Fibroblast of peridontal ligament (primary cell): ENCODE measurements around the gene SDK1.

Source experiments
- DNase-seq: peaks from one replicate; pipeline ENCODE4 v3.0.0-alpha.2; 2010; ENCODE audit errors: extremely low read depth

The SDK1 gene

DNA sequence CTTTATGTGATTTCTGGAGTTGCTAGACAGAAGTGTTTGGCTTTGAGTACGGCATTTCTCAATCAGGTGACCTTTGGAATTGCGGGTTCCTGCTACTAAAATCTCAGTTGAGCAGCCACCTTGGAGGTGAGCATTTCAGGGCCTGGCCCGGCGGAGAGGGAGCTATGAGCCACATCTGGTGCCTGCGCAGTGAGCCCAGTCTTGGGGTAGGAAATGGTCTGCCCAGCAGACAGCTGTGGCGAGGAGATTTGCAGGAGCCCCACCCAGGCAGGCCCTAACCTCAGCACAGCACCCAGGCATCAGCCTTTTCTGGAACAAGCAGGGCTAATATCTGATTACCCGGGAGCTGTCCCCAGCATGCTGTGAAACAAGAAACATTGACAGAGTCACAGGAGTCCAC, 833.2 kb downstream of the SDK1 start:
- no peak for DNase-seq

DNA sequence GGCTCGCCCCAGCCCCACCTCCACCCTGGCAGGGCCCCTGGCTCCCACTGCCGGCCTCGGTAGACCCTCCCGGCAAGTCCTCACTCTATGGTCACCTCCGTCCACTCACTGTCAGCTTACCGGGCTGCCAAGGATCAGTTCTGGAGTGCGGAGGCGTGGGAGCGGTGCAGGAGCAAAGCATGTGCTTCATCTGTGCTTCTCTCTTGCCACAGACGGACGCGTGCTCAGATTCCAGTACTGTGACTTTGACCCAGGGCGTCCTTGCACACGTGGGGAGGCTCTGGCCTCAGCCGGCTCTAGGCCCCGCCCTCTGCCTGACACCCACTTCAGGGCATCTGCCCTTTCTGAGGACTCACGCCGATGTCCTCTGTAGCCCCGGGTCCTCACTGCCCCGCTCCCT, 833.6 kb downstream of the SDK1 start:
- no peak for DNase-seq

GRCh38 chr7:4135301-4135700, 834.2 kb downstream of the SDK1 start:
- DNase-seq: no peak

- DNase-seq: no peak
Measured at GRCh38 chr7:4136036-4136435, 835.0 kb downstream of the SDK1 start.

DNA sequence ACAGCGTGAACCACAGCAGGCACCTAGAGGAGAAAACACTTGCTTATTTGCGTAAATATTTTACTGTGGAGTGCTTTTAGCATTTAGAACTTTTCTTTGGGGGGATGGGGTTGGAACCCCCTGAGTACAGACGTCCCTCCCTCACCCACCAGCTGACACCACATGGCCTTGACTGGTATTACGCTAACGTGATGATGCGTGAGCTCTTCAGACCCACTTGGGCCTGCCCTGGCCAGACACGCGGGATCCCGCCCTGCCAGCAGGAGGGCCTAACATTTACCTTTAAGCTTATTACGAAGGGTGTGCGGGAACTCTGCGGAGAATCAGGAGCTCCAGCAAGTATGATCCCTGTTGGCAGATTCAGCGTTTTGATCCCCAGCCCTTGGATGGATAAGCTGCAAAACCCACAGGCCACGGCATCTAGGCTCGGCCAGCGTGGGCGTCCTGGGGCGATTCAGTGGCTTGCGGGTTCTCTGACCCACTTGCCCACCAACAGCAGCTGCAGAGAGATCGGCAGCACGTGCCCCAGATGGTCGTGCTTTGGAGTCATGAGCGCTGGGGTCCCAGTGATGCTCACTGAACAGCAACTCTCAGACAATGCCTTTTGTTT, 835.6 kb downstream of the SDK1 start:
- DNase-seq: no peak

DNA sequence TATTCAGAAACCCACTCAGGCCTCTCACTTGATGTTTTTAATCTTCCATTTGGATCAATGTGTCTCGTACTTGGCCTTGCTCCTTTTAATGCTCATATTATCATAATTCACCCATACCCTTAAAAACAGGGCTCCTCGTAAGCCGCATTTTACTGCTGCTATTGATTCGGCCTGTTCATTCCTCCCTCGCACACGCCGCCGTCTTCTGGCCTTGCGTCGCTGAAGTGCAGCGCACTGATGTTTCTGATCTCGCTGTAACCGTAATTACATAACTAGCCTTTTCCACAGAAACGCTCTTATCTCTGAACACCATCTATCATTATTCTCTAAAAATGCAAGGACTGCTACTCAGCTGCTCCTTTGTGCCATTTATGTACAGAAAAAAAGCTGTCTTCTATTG, 836.5 kb downstream of the SDK1 start:
- no peak for DNase-seq

GRCh38 chr7:4138866-4139265, 837.8 kb downstream of the SDK1 start:
- DNase-seq: no peak

DNA sequence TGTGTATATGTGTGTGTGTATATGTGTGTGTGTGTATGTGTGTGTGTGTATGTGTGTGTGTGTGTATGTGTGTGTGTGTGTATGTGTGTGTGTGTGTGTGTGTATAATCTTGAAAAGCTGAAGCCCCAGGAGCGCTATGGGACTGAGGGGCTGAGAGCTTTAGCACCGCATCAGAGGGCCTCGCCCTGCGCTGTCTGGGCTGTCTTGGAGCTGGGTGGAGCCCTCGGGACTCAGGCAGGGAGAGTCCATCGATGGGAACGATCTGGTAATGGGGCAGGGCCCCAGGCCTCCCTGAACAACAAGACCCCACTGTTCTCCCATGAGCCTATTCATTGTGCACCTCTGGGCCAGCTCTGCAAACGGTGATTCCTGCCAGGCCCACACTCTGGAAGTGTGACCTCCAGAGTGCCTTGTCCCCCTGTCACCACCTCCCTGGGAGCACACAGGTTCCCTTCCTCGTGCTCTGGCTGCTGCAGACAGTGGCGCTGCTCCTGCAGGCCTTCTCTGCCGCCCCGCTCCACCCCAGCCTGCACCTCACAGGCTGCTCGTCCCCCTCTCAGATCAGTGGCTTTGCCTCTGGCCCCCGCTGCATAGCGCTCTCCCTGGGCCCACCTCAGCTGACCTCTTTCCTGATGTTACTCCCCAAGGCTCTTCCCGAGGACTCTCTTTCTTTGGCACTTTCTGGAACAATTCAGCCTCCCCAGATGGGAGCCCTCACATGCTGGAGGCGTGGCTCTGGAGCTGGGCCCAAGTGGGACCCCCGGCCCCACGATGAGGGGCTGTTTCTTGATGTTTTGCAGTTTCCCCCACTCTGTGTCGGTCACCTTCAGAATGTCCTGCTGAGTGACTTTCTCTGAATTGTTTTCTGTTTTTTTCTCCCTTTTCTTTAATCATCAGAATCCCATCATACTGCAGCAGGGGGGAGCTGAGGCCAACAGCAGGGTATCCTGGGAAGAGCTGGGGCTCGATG, 838.9 kb downstream of the SDK1 start:
- no peak for DNase-seq

DNA sequence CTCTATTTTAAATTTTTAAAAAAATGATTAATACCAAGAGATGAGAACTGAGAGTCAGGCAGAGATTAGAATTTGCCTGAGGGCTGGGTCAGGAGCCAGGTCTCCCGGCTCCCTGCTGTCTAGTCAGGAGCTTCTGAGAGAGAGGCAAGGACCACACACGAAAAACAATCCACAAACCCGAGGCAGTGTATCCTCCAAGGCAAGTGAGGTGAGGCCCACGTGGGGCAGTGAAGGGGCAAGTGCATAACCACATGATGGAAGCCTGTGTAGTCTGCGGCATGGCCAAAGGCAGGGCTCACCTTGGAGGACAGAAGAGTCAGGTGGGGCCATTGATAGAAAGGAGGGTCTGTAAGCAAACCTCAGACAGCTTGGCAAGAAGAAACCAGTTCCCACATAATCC, 839.9 kb downstream of the SDK1 start:
- no peak for DNase-seq

DNA sequence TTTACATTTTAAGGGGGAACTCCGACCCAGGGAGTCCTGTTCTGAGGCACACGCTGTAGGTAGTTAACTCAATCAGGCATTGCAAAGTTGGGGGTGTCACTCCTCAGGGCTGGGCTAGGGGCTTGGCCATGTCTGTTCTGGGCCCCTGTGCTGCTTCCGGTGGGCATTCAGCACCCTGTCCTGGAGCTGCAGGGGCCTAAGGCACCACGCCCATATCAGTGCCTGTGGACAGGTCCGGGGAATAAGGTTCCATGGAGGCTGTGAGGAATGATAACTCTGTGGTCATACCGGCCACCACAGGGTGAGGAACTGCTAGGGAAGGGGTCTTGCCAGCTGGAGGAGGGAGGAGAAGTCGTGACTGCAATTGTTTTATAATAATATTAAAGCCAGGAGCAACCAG, 842.0 kb downstream of the SDK1 start:
- no peak for DNase-seq

- DNase-seq: no peak
Measured at GRCh38 chr7:4143511-4144171, 842.6 kb downstream of the SDK1 start.

DNA sequence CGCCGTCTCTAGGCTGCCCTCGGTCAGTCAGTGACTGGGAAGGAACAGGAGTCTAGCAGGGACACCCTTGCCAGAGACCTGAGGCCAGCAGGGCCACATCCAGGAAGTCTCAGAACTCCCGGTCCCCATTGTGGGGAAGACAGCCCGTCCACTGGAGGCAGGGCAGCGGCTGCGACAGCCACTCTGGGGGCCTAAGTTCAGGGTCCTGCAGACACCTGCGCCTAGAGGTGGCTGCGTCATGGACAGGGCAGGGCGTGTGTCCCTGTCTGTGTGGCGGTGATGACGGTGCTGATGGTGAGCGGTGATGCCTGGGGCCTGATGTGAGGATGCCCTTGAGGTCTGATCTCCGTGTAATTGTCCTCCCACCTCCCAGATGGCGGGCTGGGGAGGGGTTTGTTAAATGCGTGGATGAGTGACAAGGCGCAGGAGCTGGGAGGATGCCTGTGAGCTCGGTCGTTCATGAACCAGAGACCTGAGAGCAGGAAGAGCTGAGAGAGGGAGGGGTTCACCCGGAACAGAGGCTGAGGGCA, 843.2 kb downstream of the SDK1 start:
- DNase-seq: no peak

GRCh38 chr7:4144811-4145510, 843.9 kb downstream of the SDK1 start:
- DNase-seq: no peak

- no peak for DNase-seq
Measured at GRCh38 chr7:4145576-4145975, 844.5 kb downstream of the SDK1 start.

GRCh38 chr7:4147926-4148620, 847.0 kb downstream of the SDK1 start:
- no peak for DNase-seq

DNA sequence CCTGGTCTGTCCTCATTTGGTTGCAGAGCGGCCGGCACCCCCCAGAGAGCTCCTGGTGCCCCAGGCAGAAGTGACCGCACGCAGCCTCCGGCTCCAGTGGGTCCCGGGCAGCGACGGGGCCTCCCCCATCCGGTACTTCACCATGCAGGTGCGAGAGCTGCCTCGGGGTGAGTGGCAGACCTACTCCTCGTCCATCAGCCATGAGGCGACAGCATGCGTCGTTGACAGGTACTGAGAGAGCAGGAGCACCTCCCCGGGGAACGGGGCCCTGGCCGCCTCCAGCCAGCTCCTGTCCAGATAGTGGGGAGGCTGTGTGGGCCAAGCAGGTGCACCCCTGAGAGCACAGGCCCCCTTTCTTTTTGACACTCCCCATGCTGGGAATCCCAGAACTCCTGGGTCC, 848.2 kb downstream of the SDK1 start:
- no peak for DNase-seq

DNA sequence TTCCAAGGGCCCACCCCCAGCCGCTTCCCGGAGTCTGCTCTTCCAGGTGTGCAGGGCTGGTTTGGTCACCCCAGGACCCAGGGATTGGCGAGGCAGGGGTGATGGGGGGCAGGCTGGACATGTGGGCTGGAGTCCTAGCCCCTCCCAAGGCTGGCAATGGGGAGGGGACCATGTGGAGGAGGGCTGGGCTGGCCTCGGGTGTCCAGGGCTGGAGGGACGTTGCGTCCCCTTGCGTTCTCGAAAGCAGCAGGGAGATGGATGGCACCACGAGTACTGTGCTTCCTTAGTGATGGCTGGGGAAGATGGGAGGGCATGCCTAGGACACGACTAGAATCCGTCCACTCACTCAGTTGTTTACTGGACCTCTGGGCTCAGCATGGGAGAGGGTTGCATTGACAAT, 848.6 kb downstream of the SDK1 start:
- no peak for DNase-seq

DNA sequence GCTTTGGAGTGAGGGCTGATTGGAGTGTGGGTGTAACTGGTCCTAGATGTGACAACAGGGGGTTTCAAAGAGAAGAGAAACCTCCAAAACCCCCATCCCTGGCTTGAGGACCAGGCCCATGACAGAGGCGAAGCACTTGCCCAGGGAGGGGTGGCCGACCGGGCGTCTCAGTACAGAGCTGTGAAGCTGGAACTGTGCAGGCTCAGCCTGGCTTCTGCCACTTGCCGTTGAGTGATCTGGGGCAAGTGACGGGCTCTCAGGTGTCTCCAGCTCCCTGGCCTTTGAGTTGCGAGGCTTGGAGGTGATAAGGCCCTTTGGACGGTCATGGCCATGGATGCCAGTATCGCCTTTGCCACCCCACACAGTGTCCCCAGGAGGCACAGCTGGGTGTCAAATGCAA, 849.7 kb downstream of the SDK1 start:
- DNase-seq: no peak

- DNase-seq: no peak
Measured at GRCh38 chr7:4151524-4151923, 850.5 kb downstream of the SDK1 start.

DNA sequence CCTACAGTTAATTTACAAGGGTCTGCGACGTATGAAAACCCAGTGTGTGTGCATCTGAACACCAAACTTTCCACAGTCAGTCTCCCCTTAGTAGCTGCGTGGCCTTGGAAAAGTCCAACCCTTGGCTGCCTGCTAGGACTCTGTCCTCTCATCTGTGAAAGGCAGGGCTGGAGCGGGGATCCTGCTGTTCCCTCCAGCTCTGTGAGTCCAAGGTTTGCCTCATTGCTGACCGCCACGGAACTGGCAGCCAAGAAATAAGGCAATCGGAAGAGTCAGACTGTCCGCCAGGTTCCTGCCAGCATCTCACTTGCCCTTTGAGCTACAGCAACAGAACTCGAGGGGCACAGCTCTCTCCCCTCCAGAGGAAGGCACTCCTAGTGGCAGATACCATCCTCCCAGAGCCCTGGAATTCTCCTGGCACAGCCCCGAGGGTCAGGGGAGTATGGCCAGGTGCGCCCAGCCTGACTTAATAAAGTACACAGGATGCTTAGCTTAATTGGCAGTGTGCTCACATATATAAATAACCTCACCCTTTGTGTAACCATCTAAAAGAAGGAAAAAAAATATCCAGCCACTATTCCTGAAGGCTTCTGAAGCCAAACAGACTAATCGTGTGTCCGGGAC, 851.0 kb downstream of the SDK1 start:
- DNase-seq: no peak
